Cardiac muscle cell (in vitro differentiated cells and primary cell): ENCODE results near the gene AP1G2. TPM values are rescaled to one million over a fixed set of nuclear protein-coding genes. Genes with fewer than 3 reads are reported as not detected.
A peak's percentile ranks its signal among the peaks of the same experiment; 100 is the strongest.

Source experiments
- DNase-seq, 2 donors: peaks; one replicate each; pipeline versions ENCODE4 v3.0.0 to v3.0.0-alpha.2; 2010 to 2017; ENCODE audit warnings: low read depth in 1 of 2, low spot score in 1 of 2
- H3K27ac ChIP-seq: fragments of 200-600 bp; sonication (generic); 2 replicates; pipeline ENCODE4 v1.5.1; 2016
- H3K27me3 ChIP-seq: fragments of 200-600 bp; sonication (generic); 2 replicates; pipeline ENCODE4 v1.6.0; 2016; ENCODE audit warnings: control low read depth
- H3K36me3 ChIP-seq: fragments of 200-600 bp; sonication (generic); 2 replicates; pipeline ENCODE4 v1.5.1; 2016; ENCODE audit warnings: control low read depth
- H3K4me1 ChIP-seq: fragments of 200-600 bp; sonication (generic); 2 replicates; pipeline ENCODE4 v1.8.1; 2017; ENCODE audit warnings: low read depth, mild to moderate bottlenecking, mixed run types
- H3K4me3 ChIP-seq: fragments of 200-600 bp; sonication (generic); 2 replicates; pipeline ENCODE4 v1.5.1; 2016; ENCODE audit warnings: mild to moderate bottlenecking
- H3K9me3 ChIP-seq: fragments of 200-600 bp; sonication (generic); 2 replicates; pipeline ENCODE4 v1.5.1; 2017; ENCODE audit warnings: low read depth, mild to moderate bottlenecking, control low read depth
- CTCF ChIP-seq: IDR thresholded peaks from 2 replicates; pipeline ENCODE4 v1.5.1; 2012; ENCODE audit warnings: low read depth, mild to moderate bottlenecking, low read length
- polyA plus RNA-seq: library from polyadenylated mRNA; unstranded; fragments of >200 nt; fragmentation: Nextera tagmentation; extraction: Ambion mirVana; gene quantifications from 2 replicates; pipeline ENCODE4 v1.2.1, GENCODE V29; 2016
- total RNA-seq: library from RNA; depleted of rRNA; stranded (reverse); fragments of >200 nt; gene quantifications from 2 replicates; pipeline ENCODE4 v1.2.3, GENCODE V29; 2016

AP1G2 gene
- total and polyA plus RNA-seq, 2 experiments from 2014 or later, result 123 to 141 TPM

DNA sequence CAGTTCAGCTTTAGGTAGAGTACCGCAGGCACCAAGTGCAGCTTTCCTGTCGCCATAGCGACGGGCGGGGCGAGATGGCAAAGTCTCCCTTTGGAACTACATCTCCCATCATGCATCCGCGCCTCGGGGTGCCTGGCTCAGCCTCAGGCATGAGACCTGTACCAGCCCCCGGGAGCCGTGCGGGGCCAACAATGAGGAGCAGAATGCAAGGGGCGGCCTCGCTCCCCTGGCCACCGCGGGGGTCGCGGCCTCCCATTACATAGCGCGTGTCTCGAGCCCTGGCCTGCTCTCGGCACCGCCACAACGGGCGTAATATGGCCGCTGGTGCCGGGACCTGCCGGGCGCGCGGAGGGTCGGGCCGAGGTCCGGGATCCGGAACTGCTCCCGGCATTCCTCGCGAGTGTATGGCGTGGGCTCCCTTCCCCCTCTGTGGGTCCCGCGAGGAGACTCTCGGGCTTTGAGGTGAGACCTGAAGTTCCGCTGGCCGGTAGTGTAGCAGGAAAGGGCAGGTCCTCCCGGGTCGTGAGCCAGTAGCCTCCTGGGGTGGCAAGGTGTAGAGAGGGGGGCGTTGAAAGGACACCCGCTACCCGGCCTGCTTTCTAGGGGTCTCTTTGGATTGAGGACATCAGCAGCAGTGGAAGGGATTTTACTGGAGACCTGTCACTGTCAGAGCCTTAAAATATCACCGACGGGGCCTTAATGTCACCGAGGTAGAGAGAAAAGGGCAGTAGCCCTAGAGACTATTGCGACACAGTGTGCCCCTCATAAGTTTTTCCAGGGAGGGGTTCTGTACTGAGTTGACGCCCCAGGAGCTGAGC, 11.5 kb downstream of the AP1G2 start, which contains the start of gene THTPA:
THTPA (plus strand) TSS at position 390 of the 818 bp plus-strand sequence. CDS start 487 bp downstream, outside the sequence.
- H3K4me3 ChIP-seq, result peak within 1 kb of the TSS; percentile 76
- peak within 1 kb of the TSS; percentile 94 for H3K27ac ChIP-seq
- DNase-seq, result peak; percentile 91 to 96
- H3K27me3 ChIP-seq, result no peaks in the 10 kb centered on the region
- no peak for TF ChIP-seq CTCF
- H3K4me1 ChIP-seq, result peaks cover 10% of the 10 kb centered on the region
- H3K9me3 ChIP-seq, result no peaks in the 10 kb centered on the region
- peaks cover 8% of the 10 kb centered on the region for H3K36me3 ChIP-seq

DNA sequence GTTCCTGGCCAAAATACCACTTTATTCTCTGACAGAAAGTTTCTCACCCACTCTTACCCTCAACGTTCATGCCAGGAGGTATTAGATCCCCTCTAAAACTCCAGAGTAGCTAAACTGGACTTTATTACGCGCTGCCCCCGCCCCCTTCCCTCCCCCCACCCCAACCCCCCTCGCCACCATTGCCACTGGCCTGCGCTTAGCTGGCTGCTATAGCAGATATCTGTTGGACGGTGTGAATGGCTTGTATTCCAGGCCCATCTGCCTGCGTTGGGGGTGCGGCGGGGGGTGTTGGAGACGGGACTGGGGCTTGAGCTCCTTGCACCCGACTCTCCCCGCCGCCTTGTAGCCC, 12.1 kb downstream of the AP1G2 start:
- H3K27ac ChIP-seq, result peak overlapping the region; percentile 94
- no peaks in the 10 kb centered on the region for H3K27me3 ChIP-seq
- H3K9me3 ChIP-seq, result no peaks in the 10 kb centered on the region
- peak overlapping the region; percentile 76 for H3K4me3 ChIP-seq
- no peak for DNase-seq
- no peak for TF ChIP-seq CTCF
- H3K36me3 ChIP-seq, result peaks cover 8% of the 10 kb centered on the region
- peaks cover 10% of the 10 kb centered on the region for H3K4me1 ChIP-seq

DNA sequence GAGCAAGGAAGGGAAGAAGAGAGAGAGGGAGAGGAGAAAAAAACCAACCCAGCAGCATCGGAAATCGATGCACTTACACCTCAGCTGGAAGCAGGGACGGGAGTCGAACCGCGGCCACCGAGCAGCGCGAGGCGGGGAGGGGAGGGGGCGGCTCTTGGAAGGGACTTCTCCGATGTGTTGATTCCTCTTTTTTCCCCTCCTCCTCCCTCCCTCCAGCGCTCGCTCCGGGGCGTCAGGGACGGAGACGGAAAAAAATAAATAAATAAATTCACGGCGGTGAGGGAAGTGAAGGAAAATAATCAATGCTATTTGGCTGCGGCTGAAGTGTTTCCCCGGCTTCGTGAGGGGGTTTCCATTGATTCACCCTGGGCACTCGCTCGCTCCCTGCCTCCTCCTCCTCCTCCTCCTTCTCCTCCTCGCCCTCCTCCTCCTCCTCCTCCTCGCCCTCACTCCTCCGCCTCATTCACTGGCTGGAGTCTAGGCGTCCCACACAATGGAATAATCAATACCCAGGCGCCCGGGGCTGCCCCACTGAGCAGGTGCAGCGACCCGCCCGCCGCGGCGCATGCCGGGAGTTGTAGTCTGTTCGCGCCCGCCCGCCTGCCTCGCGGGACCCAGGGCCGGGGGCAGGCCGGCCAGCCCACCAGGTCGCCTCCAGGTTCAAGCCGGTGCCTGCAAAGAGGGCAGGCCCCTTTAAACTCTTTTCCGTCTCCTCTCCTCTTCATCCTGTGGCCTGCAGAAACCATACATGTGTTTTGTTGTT, 16.1 kb downstream of the AP1G2 start, which contains the start of gene ZFHX2:
ZFHX2 (minus strand) TSS at position 500 of the 763 bp plus-strand sequence. CDS start 16,440 bp downstream, outside the sequence.
- DNase-seq, result peak; percentile 42 to 90
- Histone ChIP-seq H3K27me3 (no peaks in the 10 kb centered on the region), H3K4me3 (peak within 1 kb of the TSS; percentile 72), H3K9me3 (no peaks in the 10 kb centered on the region), H3K4me1 (peaks cover 5% of the 10 kb centered on the region), H3K27ac (peak within 1 kb of the TSS; percentile 71), H3K36me3 (no peaks in the 10 kb centered on the region)
- no peak for TF ChIP-seq CTCF

GRCh38 chr14:23550812-23551265, 16.8 kb downstream of the AP1G2 start:
- TF ChIP-seq CTCF, result no peak
- no peaks in the 10 kb centered on the region for H3K27me3 ChIP-seq
- H3K4me3 ChIP-seq, result peak overlapping the region; percentile 72
- peaks cover 4% of the 10 kb centered on the region for H3K4me1 ChIP-seq
- H3K27ac ChIP-seq, result peak overlapping the region; percentile 71
- H3K36me3 ChIP-seq, result no peaks in the 10 kb centered on the region
- peak in 1 of 2 donors; percentile 15 for DNase-seq
- no peaks in the 10 kb centered on the region for H3K9me3 ChIP-seq

- no peaks in the 10 kb centered on the region for H3K36me3 ChIP-seq
- peak overlapping the region; percentile 72 for H3K4me3 ChIP-seq
- H3K9me3 ChIP-seq, result no peaks in the 10 kb centered on the region
- no peaks in the 10 kb centered on the region for H3K27me3 ChIP-seq
- DNase-seq, result no peak
- H3K27ac ChIP-seq, result no peak overlapping the region
- peaks cover 7% of the 10 kb centered on the region for H3K4me1 ChIP-seq
- no peak for TF ChIP-seq CTCF
Measured at GRCh38 chr14:23550131-23550811, 17.3 kb downstream of the AP1G2 start.
